ENCODE results near the gene PTPRN2.

DNA sequence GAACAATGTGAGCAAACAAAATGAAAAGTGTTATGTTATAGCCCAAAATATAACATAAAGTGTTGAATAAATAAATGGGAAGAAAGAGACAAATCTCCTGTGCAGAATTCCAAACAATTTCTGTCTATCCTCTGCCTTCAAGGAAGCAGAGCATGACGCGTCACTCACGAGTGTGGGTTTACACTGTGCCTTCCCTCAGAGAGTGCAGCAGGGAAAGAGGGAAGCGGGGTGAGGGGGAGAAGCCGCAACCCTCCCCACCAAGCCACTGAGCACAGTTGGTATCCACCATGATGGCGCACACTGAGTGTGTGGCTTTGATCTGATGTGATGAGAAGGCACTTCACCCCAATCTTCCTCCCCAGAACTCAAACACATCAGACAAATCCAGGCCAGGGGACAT is 74.8 kb downstream of the PTPRN2 start:
- TF ChIP-seq, protein P1, sequence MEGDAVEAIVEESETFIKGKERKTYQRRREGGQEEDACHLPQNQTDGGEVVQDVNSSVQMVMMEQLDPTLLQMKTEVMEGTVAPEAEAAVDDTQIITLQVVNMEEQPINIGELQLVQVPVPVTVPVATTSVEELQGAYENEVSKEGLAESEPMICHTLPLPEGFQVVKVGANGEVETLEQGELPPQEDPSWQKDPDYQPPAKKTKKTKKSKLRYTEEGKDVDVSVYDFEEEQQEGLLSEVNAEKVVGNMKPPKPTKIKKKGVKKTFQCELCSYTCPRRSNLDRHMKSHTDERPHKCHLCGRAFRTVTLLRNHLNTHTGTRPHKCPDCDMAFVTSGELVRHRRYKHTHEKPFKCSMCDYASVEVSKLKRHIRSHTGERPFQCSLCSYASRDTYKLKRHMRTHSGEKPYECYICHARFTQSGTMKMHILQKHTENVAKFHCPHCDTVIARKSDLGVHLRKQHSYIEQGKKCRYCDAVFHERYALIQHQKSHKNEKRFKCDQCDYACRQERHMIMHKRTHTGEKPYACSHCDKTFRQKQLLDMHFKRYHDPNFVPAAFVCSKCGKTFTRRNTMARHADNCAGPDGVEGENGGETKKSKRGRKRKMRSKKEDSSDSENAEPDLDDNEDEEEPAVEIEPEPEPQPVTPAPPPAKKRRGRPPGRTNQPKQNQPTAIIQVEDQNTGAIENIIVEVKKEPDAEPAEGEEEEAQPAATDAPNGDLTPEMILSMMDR (IDR thresholded peaks at IDR 0.05) = no peak
- no peak for TF ChIP-seq POLR2A (IDR thresholded peaks at IDR 0.05)

Data from sigmoid colon (tissue), 3 donors.